K562 (cell line): ENCODE data around the gene LTA4H. TPM values are rescaled to one million over a fixed set of nuclear protein-coding genes. Genes with fewer than 3 reads are reported as not detected.

Source experiments
- C11orf30 ChIP-seq: fragments of 450-650 bp; IDR thresholded peaks from 2 replicates; pipeline ENCODE4 v1.6.1; 2016; ENCODE audit warnings: low read depth, mild to moderate bottlenecking
- CAMTA2 ChIP-seq: fragments of 250-450 bp; sonication (Bioruptor Pico); conservative IDR thresholded peaks from 2 replicates; pipeline ENCODE4 v1.5.1; 2022
- CEBPB ChIP-seq: fragments of 450-650 bp; IDR thresholded peaks from 2 replicates; pipeline ENCODE4 v1.6.1; 2016; ENCODE audit warnings: missing genetic modification characterization, missing compliant biosample characterization
- JUN ChIP-seq, 2 experiments: sonication (generic) in 1 of 2; formaldehyde crosslinking in 1 of 2; IDR thresholded peaks; 2 replicates each; pipeline versions ENCODE4 v1.6.1 to v1.8.0; 2012 to 2022; ENCODE audit warnings: borderline replicate concordance in 2 of 2, mild to moderate bottlenecking in 2 of 2, improper control_type of control experiment in 1 of 2, low read depth in 1 of 2, low read length in 1 of 2, missing genetic modification reagents in 1 of 2
- KLF10 ChIP-seq: fragments of 250-450 bp; sonication (Bioruptor Pico); IDR thresholded peaks from 2 replicates; pipeline ENCODE4 v1.6.1; 2021; ENCODE audit warnings: matching md5 sums
- MAFF ChIP-seq: IDR thresholded peaks from 2 replicates; pipeline ENCODE4 v1.6.1; 2012; ENCODE audit warnings: low read length, improper control_type of control experiment
- MAFG ChIP-seq: fragments of 450-650 bp; conservative IDR thresholded peaks from 2 replicates; pipeline ENCODE4 v1.6.1; 2016; ENCODE audit warnings: missing genetic modification characterization, missing compliant biosample characterization
- MAFK ChIP-seq: IDR thresholded peaks from 2 replicates; pipeline ENCODE4 v1.6.1; 2011; ENCODE audit warnings: low read length, improper control_type of control experiment
- MAX ChIP-seq: sonication (generic); formaldehyde crosslinking; IDR thresholded peaks from 2 replicates; pipeline ENCODE4 v1.9.0; 2022; ENCODE audit warnings: mild to moderate bottlenecking, missing genetic modification reagents
- MITF ChIP-seq: IDR thresholded peaks from 2 replicates; pipeline ENCODE4 v1.6.1; 2014; ENCODE audit warnings: antibody characterized with exemption
- POLR2B ChIP-seq: fragments of 450-650 bp; IDR thresholded peaks from 2 replicates; pipeline ENCODE4 v1.6.1; 2018; ENCODE audit warnings: low read depth; ENCODE audit not compliant: partially characterized antibody
- RAD51 ChIP-seq: fragments of 450-650 bp; IDR thresholded peaks from 2 replicates; pipeline ENCODE4 v1.7.1; 2016; ENCODE audit warnings: low read depth, mild to moderate bottlenecking, borderline replicate concordance
- SMAD2 ChIP-seq: fragments of 150-350 bp; IDR thresholded peaks from 2 replicates; pipeline ENCODE4 v1.6.1; 2014; ENCODE audit warnings: low read depth, mild to moderate bottlenecking, low read length
- UBTF ChIP-seq, 2 experiments: IDR thresholded peaks; 2 replicates each; pipeline ENCODE4 v1.6.1; 2012; ENCODE audit warnings: improper control_type of control experiment in 2 of 2, low read depth in 2 of 2, low read length in 2 of 2, borderline replicate concordance in 1 of 2
- ZKSCAN1 ChIP-seq: fragments of 150-350 bp; IDR thresholded peaks from 2 replicates; pipeline ENCODE4 v1.6.1; 2016; ENCODE audit warnings: low read depth, low read length
- ZNF282 ChIP-seq: sonication (generic); formaldehyde crosslinking; IDR thresholded peaks from 2 replicates; pipeline ENCODE4 v1.8.1; 2023; ENCODE audit warnings: missing genetic modification reagents
- ZNF316 ChIP-seq: fragments of 450-650 bp; IDR thresholded peaks from 2 replicates; pipeline ENCODE4 v1.6.1; 2016
- ZNF644 ChIP-seq: fragments of 200-800 bp; sonication (Bioruptor generic); IDR thresholded peaks from 2 replicates; pipeline ENCODE4 v1.6.1; 2016; ENCODE audit warnings: low read depth, missing genetic modification characterization, missing compliant biosample characterization
- ZNF780A ChIP-seq: fragments of 250-450 bp; sonication (Bioruptor Pico); IDR thresholded peaks from 2 replicates; pipeline ENCODE4 v1.5.0; 2021; ENCODE audit warnings: mild to moderate bottlenecking
- polyA plus RNA-seq, 8 experiments: library from polyadenylated mRNA; depleted of rRNA in 4 of 8; stranded (reverse) in 5 of 8; unstranded in 3 of 8; fragments of >200 nt; fragmentation: Nextera tagmentation in 2 of 8; fragmentation: Illumina TruSeq in 1 of 8; extraction: Ambion mirVana in 2 of 8; extraction: Trizol in 1 of 8; gene quantifications; 2 replicates each; pipeline versions ENCODE4 v1.2.1 to v1.2.3, GENCODE V29; 2011 to 2014; ENCODE audit warnings: inconsistent platforms in 1 of 8, missing spikeins in 1 of 8
- total RNA-seq, 7 experiments: library from RNA; depleted of rRNA in 6 of 7; stranded (reverse); fragments of >200 nt in 6 of 7; fragmentation: Illumina TruSeq in 2 of 7; extraction: Trizol in 2 of 7; gene quantifications; 2 replicates each; pipeline versions ENCODE4 v1.2.1 to v1.2.3, GENCODE V29; 2011 to 2021; ENCODE audit warnings: low replicate concordance in 1 of 7
- TF ChIP-seq, protein P1 (sequence below): fragments of 450-650 bp; formaldehyde crosslinking; IDR thresholded peaks from 2 replicates; pipeline ENCODE4 v1.4.0; 2020; ENCODE audit warnings: mild to moderate bottlenecking, mixed read lengths
- TF ChIP-seq, protein P2 (sequence below): IDR thresholded peaks from 2 replicates; pipeline ENCODE4 v1.6.1; 2012; ENCODE audit warnings: low read depth, low read length, improper control_type of control experiment, borderline replicate concordance

Gene LTA4H
- total and polyA plus RNA-seq, 9 of the 15 experiments (the other 6 are each of a cell fraction or from before 2014, with no cell fraction given) = 25.2 to 58.1 (median 40.5) TPM

GRCh38 chr12:95972832-95973456, 62.4 kb downstream of the LTA4H start (continued):
- TF ChIP-seq UBTF (IDR thresholded peaks at IDR 0.05; ENCODE audit: borderline replicate concordance in 1 of 2, low read depth in 2 of 2, low read length in 2 of 2) (no peak), ZNF282 (CRISPR knock-in tag) (no peak), MAFF (peak; percentile 13; the same call in 1 of the 2 replicates), MAX (CRISPR knock-in tag) (no peak), ZNF644 (tag) (no peak), SMAD2 (no peak), RAD51 (peak; percentile 47; the same call in 1 of the 2 replicates), ZNF780A (CRISPR knock-in tag) (no peak), MAFK (peak; percentile 21; the same call in 1 of the 2 replicates), MAFG (tag) (peak; percentile 76), KLF10 (CRISPR knock-in tag) (no peak), JUN (IDR thresholded peaks at IDR 0.05; ENCODE audit: borderline replicate concordance, low read depth, low read length) (no peak), JUN (CRISPR knock-in tag; IDR thresholded peaks at IDR 0.05; ENCODE audit: borderline replicate concordance) (no peak), ZKSCAN1 (no peak), MITF (no peak), CEBPB (tag) (peak; percentile 77), POLR2B (no peak), ZNF316 (peak; percentile 71), CAMTA2 (CRISPR knock-in tag) (no peak), C11orf30 (peak; percentile 54)
- TF ChIP-seq, protein P1, sequence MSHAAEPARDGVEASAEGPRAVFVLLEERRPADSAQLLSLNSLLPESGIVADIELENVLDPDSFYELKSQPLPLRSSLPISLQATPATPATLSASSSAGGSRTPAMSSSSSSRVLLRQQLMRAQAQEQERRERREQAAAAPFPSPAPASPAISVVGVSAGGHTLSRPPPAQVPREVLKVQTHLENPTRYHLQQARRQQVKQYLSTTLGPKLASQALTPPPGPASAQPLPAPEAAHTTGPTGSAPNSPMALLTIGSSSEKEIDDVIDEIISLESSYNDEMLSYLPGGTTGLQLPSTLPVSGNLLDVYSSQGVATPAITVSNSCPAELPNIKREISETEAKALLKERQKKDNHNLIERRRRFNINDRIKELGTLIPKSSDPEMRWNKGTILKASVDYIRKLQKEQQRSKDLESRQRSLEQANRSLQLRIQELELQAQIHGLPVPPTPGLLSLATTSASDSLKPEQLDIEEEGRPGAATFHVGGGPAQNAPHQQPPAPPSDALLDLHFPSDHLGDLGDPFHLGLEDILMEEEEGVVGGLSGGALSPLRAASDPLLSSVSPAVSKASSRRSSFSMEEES = peak; percentile 92
- TF ChIP-seq, protein P2, sequence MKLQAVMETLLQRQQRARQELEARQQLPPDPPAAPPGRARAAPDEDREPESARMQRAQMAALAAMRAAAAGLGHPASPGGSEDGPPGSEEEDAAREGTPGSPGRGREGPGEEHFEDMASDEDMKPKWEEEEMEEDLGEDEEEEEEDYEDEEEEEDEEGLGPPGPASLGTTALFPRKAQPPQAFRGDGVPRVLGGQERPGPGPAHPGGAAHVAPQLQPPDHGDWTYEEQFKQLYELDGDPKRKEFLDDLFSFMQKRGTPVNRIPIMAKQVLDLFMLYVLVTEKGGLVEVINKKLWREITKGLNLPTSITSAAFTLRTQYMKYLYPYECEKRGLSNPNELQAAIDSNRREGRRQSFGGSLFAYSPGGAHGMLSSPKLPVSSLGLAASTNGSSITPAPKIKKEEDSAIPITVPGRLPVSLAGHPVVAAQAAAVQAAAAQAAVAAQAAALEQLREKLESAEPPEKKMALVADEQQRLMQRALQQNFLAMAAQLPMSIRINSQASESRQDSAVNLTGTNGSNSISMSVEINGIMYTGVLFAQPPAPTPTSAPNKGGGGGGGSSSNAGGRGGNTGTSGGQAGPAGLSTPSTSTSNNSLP = no peak
